ENCODE measurements around the gene TRIM67. TPM values are rescaled to one million over a fixed set of nuclear protein-coding genes. Genes with fewer than 3 reads are reported as not detected.
"Not testable (repeated sequence)": the region's sequence is repeated elsewhere in the genome, so short reads cannot be mapped to it uniquely, and the experiment has no call there.

The TRIM67 gene
- polyA plus RNA-seq, 4 donors = 0.06 to 0.22 (median 0.10) TPM

- no peak for DNase-seq (ENCODE audit: low read depth in 4 of 4, low spot score in 3 of 4)
Observed at GRCh38 chr1:231201375-231201978, 39.6 kb downstream of the TRIM67 start.

GRCh38 chr1:231201979-231202633, 40.2 kb downstream of the TRIM67 start:
- DNase-seq (ENCODE audit: low read depth in 4 of 4, low spot score in 3 of 4) = no peak

- no peak for DNase-seq (ENCODE audit: low read depth in 4 of 4, low spot score in 3 of 4)
Observed at GRCh38 chr1:231203259-231204057, 41.6 kb downstream of the TRIM67 start.

GRCh38 chr1:231206856-231207255, 45.0 kb downstream of the TRIM67 start:
- no peak for DNase-seq (ENCODE audit: low read depth in 4 of 4, low spot score in 3 of 4)

GRCh38 chr1:231207437-231207836, 45.6 kb downstream of the TRIM67 start:
- no peak for DNase-seq (ENCODE audit: low read depth in 4 of 4, low spot score in 3 of 4)

GRCh38 chr1:231208980-231209379, 47.1 kb downstream of the TRIM67 start:
- DNase-seq (ENCODE audit: low read depth in 4 of 4, low spot score in 3 of 4) = no peak

- no peak for DNase-seq (ENCODE audit: low read depth in 4 of 4, low spot score in 3 of 4)
Observed at GRCh38 chr1:231209531-231209930, 47.7 kb downstream of the TRIM67 start.

GRCh38 chr1:231210126-231210525, 48.3 kb downstream of the TRIM67 start:
- no peak for DNase-seq (ENCODE audit: low read depth in 4 of 4, low spot score in 3 of 4)

GRCh38 chr1:231211005-231211857, 49.4 kb downstream of the TRIM67 start:
- peak; percentile 65 to 81 (median 74) for DNase-seq (ENCODE audit: low read depth in 4 of 4, low spot score in 3 of 4)

- not testable (repeated sequence) for DNase-seq (ENCODE audit: low read depth in 4 of 4, low spot score in 3 of 4)
Observed at GRCh38 chr1:231212301-231212700, 50.4 kb downstream of the TRIM67 start.

GRCh38 chr1:231213831-231214573, 52.1 kb downstream of the TRIM67 start:
- no peak for DNase-seq (ENCODE audit: low read depth in 4 of 4, low spot score in 3 of 4)

GRCh38 chr1:231214918-231215680, 53.2 kb downstream of the TRIM67 start:
- DNase-seq (ENCODE audit: low read depth in 4 of 4, low spot score in 3 of 4) = no peak

- DNase-seq (ENCODE audit: low read depth in 4 of 4, low spot score in 3 of 4) = no peak
Observed at GRCh38 chr1:231215681-231216385, 54.0 kb downstream of the TRIM67 start.

- no peak for DNase-seq (ENCODE audit: low read depth in 4 of 4, low spot score in 3 of 4)
Observed at GRCh38 chr1:231216498-231216897, 54.6 kb downstream of the TRIM67 start.

GRCh38 chr1:231217056-231217455, 55.2 kb downstream of the TRIM67 start:
- no peak for DNase-seq (ENCODE audit: low read depth in 4 of 4, low spot score in 3 of 4)

- DNase-seq (ENCODE audit: low read depth in 4 of 4, low spot score in 3 of 4) = no peak
Observed at GRCh38 chr1:231218078-231218477, 56.2 kb downstream of the TRIM67 start.

GRCh38 chr1:231219422-231220401, 57.9 kb downstream of the TRIM67 start:
- no peak for DNase-seq (ENCODE audit: low read depth in 4 of 4, low spot score in 3 of 4)

Measured in right renal pelvis (tissue), 4 donors.